Osteocyte (in vitro differentiated cells): ENCODE measurements around the gene SYNRG. TPM values are rescaled to one million over a fixed set of nuclear protein-coding genes. Genes with fewer than 3 reads are reported as not detected.
"Not testable (repeated sequence)": the region's sequence is repeated elsewhere in the genome, so short reads cannot be mapped to it uniquely, and the experiment has no call there.

ENCODE experiments used
- DNase-seq: peaks from one replicate; pipeline ENCODE4 v3.0.0; 2021; ENCODE audit warnings: mixed read lengths; ENCODE audit not compliant: unreplicated experiment; ENCODE audit errors: extremely low spot score
- H3K27ac Mint-ChIP-seq: one replicate; pipeline ENCODE4 v1.8.0; 2021; ENCODE audit warnings: mild to moderate bottlenecking, mixed read lengths; ENCODE audit not compliant: unreplicated experiment
- H3K27me3 Mint-ChIP-seq: one replicate; pipeline ENCODE4 v1.8.0; 2021; ENCODE audit warnings: mixed read lengths; ENCODE audit not compliant: unreplicated experiment
- H3K36me3 Mint-ChIP-seq: one replicate; pipeline ENCODE4 v1.8.0; 2021; ENCODE audit warnings: mixed read lengths; ENCODE audit not compliant: unreplicated experiment
- H3K4me1 Mint-ChIP-seq: one replicate; pipeline ENCODE4 v1.8.0; 2021; ENCODE audit warnings: mixed read lengths; ENCODE audit not compliant: unreplicated experiment
- H3K4me3 Mint-ChIP-seq: one replicate; pipeline ENCODE4 v1.8.0; 2021; ENCODE audit warnings: mild to moderate bottlenecking, moderate library complexity, mixed read lengths; ENCODE audit not compliant: unreplicated experiment
- H3K9me3 Mint-ChIP-seq: one replicate; pipeline ENCODE4 v1.8.0; 2021; ENCODE audit warnings: mixed read lengths; ENCODE audit not compliant: unreplicated experiment
- CTCF ChIP-seq: fragments of 200-600 bp; sonication (generic); IDR thresholded peaks from 2 replicates; pipeline ENCODE4 v1.5.0; 2021; ENCODE audit warnings: antibody characterized with exemption, mild to moderate bottlenecking, moderate library complexity
- total RNA-seq: library from RNA; stranded (reverse); gene quantifications from 2 replicates; pipeline ENCODE4 v1.2.1, GENCODE V29; 2021

SYNRG gene
- total RNA-seq, 1 donor from 2014 or later: 51.9 TPM

GRCh38 chr17:37512442-37513068 lies 96.7 kb downstream of the SYNRG start:
- Mint-ChIP-seq H3K36me3 (peaks cover 16% of the 10 kb centered on the region), H3K4me3 (no peak overlapping the region), H3K27ac (no peak overlapping the region), H3K27me3 (no peaks in the 10 kb centered on the region), H3K4me1 (peaks cover 3% of the 10 kb centered on the region), H3K9me3 (no peaks in the 10 kb centered on the region)
- no peak for DNase-seq
- TF ChIP-seq CTCF: no peak

GRCh38 chr17:37511642-37512041 lies 97.6 kb downstream of the SYNRG start:
- not testable (repeated sequence) for H3K9me3 Mint-ChIP-seq, H3K27me3 Mint-ChIP-seq

DNA sequence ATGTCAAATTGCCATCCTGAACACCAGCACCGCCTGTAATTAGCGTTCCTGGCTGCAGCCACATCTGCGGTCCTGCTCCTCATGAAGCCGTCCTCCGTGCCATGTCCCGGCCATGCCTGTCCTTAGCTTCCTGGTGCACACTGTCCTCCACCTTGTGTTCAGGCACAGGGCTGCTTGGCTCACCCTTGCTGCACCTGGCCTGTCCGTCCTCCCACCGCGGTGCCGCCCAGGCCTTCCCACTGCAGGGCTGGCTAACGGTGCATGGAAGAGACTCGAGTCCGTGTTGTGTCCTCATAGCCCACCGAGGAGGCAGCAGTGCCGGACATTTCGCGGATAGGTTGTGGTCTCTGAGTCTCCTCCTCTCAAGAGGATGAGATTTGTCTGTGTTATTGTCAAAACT lies 99.2 kb downstream of the SYNRG start:
- no peak overlapping the region for H3K4me3 Mint-ChIP-seq
- H3K36me3 Mint-ChIP-seq: peaks cover 12% of the 10 kb centered on the region
- H3K4me1 Mint-ChIP-seq: peaks cover 11% of the 10 kb centered on the region
- no peak for TF ChIP-seq CTCF
- H3K27me3 Mint-ChIP-seq: no peaks in the 10 kb centered on the region
- no peaks in the 10 kb centered on the region for H3K9me3 Mint-ChIP-seq
- DNase-seq: no peak
- H3K27ac Mint-ChIP-seq: no peak overlapping the region

More at GRCh38 chr17:37511642-37512041, 97.6 kb downstream of the SYNRG start:
- not testable (repeated sequence) for DNase-seq, H3K4me1 Mint-ChIP-seq, H3K27ac Mint-ChIP-seq, H3K4me3 Mint-ChIP-seq
- H3K36me3 Mint-ChIP-seq: peaks cover 16% of the 10 kb centered on the region

DNA sequence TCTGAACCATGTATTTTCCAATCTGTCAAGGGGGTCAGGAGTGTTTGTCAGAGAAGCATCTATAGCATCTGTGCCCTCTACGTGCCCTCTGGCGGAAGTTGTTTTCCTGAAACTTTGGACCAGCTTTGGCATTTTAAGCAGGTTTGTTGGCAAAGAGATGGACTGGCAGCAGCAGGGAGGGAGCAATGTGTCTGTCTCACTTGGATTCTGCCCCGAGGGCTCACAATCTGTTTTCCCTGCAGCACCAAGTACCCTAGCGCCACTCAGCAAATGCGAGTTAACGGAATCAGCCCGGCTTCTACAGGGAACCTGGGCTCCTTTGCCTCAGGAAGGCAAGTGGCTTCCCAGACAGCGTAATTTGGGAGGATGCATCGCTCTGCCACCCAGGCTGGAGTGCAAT lies 102.1 kb downstream of the SYNRG start:
- Mint-ChIP-seq H3K9me3 (no peaks in the 10 kb centered on the region), H3K4me1 (peaks cover 11% of the 10 kb centered on the region), H3K36me3 (peaks cover 2% of the 10 kb centered on the region), H3K27ac (peak overlapping the region; percentile 50), H3K27me3 (no peaks in the 10 kb centered on the region), H3K4me3 (no peak overlapping the region)
- DNase-seq: no peak
- no peak for TF ChIP-seq CTCF

DNA sequence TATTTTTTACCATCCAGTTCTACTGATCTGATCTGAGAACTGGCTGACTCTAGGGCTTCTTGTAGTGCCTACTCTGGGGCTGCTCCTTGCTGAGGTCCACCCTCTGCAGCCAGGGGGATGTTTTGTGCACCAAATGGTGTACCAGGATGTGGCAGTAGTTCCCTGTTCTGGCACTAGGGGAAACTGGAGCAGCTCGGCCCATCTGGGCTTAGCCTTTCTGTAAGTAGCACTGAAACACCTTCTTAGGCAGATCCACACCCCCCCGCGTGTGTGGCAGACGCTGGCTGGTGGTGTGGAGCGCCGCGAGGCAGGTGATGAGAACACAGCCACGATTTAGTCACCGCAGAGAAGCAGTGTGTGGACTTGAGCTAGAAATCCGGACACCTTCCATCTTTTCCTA lies 102.5 kb downstream of the SYNRG start:
- Mint-ChIP-seq H3K4me1 (peaks cover 11% of the 10 kb centered on the region), H3K36me3 (no peaks in the 10 kb centered on the region), H3K4me3 (no peak overlapping the region), H3K9me3 (no peaks in the 10 kb centered on the region), H3K27me3 (no peaks in the 10 kb centered on the region), H3K27ac (peak overlapping the region; percentile 50)
- peak; percentile 42 for TF ChIP-seq CTCF
- DNase-seq: no peak
